Hepatocyte (in vitro differentiated cells): ENCODE results near the gene FANCI. TPM values are rescaled to one million over a fixed set of nuclear protein-coding genes. Genes with fewer than 3 reads are reported as not detected.

Experiments used
- DNase-seq: peaks from one replicate; pipeline ENCODE4 v3.0.0-alpha.2; 2016; ENCODE audit warnings: low spot score
- H2AFZ ChIP-seq: fragments of 200-600 bp; sonication (generic); 2 replicates; pipeline ENCODE4 v1.6.0; 2016; ENCODE audit warnings: antibody characterized with exemption, mild to moderate bottlenecking
- H3K27ac ChIP-seq: fragments of 200-600 bp; sonication (generic); 2 replicates; pipeline ENCODE4 v1.5.1; 2016; ENCODE audit warnings: mild to moderate bottlenecking
- H3K27me3 ChIP-seq: fragments of 200-600 bp; sonication (generic); 2 replicates; pipeline ENCODE4 v1.6.1; 2016
- H3K36me3 ChIP-seq: fragments of 200-600 bp; sonication (generic); replicated peaks from 2 replicates; pipeline ENCODE4 v1.5.1; 2016; ENCODE audit warnings: low read depth; ENCODE audit not compliant: insufficient read depth
- H3K4me1 ChIP-seq: fragments of 200-600 bp; sonication (generic); 2 replicates; pipeline ENCODE4 v1.5.1; 2016; ENCODE audit warnings: mild to moderate bottlenecking, moderate library complexity; ENCODE audit not compliant: insufficient read depth
- H3K4me2 ChIP-seq: fragments of 200-600 bp; sonication (generic); 2 replicates; pipeline ENCODE4 v1.6.0; 2016
- H3K4me3 ChIP-seq: fragments of 200-600 bp; sonication (generic); 2 replicates; pipeline ENCODE4 v1.5.1; 2016; ENCODE audit warnings: mild to moderate bottlenecking
- H3K79me2 ChIP-seq: fragments of 200-600 bp; sonication (generic); 2 replicates; pipeline ENCODE4 v1.6.0; 2017; ENCODE audit warnings: mild to moderate bottlenecking
- H3K9me2 ChIP-seq: fragments of 200-600 bp; sonication (generic); replicated peaks from 2 replicates; pipeline ENCODE4 v1.6.0; 2017; ENCODE audit warnings: mild to moderate bottlenecking; ENCODE audit not compliant: insufficient read depth
- H3K9me3 ChIP-seq: fragments of 200-600 bp; sonication (generic); 2 replicates; pipeline ENCODE4 v1.5.1; 2016; ENCODE audit warnings: low read depth, mild to moderate bottlenecking
- H4K20me1 ChIP-seq: fragments of 200-600 bp; sonication (generic); 2 replicates; pipeline ENCODE4 v1.6.0; 2016; ENCODE audit warnings: mild to moderate bottlenecking; ENCODE audit not compliant: insufficient read depth, poor library complexity, severe bottlenecking
- CTCF ChIP-seq: fragments of 200-600 bp; sonication (generic); IDR thresholded peaks from 2 replicates; pipeline ENCODE4 v1.5.1; 2016; ENCODE audit warnings: antibody characterized with exemption, mild to moderate bottlenecking; ENCODE audit not compliant: poor library complexity
- EZH2 ChIP-seq: fragments of 200-600 bp; sonication (generic); IDR thresholded peaks from 2 replicates; pipeline ENCODE4 v1.6.1; 2016; ENCODE audit warnings: antibody characterized with exemption, mild to moderate bottlenecking, borderline replicate concordance
- EZH2phosphoT487 ChIP-seq: fragments of 200-600 bp; sonication (generic); IDR thresholded peaks from one replicate; pipeline ENCODE4 v1.6.1; 2018; ENCODE audit warnings: antibody characterized with exemption, mild to moderate bottlenecking, low read depth, moderate library complexity; ENCODE audit not compliant: unreplicated experiment, severe bottlenecking
- WGBS: methylation state at CpG from one replicate; pipeline ENCODE4 v1.1.6; 2016; ENCODE audit warnings: low lambda C conversion rate; ENCODE audit errors: missing lambda C conversion rate; 5-methylcytosine and 5-hydroxymethylcytosine counted together
- polyA plus RNA-seq: library from polyadenylated mRNA; unstranded; fragments of >200 nt; fragmentation: Nextera tagmentation; extraction: Ambion mirVana; gene quantifications from 2 replicates; pipeline ENCODE4 v1.2.1, GENCODE V29; 2016
- total RNA-seq: library from RNA; depleted of rRNA; stranded (reverse); fragments of >200 nt; gene quantifications from 2 replicates; pipeline ENCODE4 v1.2.3, GENCODE V29; 2014

The FANCI gene
- total and polyA plus RNA-seq, 2 experiments from 2014 or later, result 8.0 to 14.5 TPM

GRCh38 chr15:89315375-89315929, 71.7 kb downstream of the FANCI start:
- peaks cover 2% of the 10 kb centered on the region for H4K20me1 ChIP-seq
- H2AFZ ChIP-seq, result no peak overlapping the region
- no peaks in the 10 kb centered on the region for H3K9me3 ChIP-seq
- no peaks in the 10 kb centered on the region for H3K36me3 ChIP-seq
- H3K4me1 ChIP-seq, result no peaks in the 10 kb centered on the region
- no peak for DNase-seq
- no peak for TF ChIP-seq EZH2phosphoT487
- no peak for TF ChIP-seq CTCF
- TF ChIP-seq EZH2, result no peak
- H3K79me2 ChIP-seq, result no peaks in the 10 kb centered on the region
- H3K9me2 ChIP-seq, result no peaks in the 10 kb centered on the region
- no peak overlapping the region for H3K4me2 ChIP-seq
- H3K4me3 ChIP-seq, result no peak overlapping the region
- WGBS, result 79% methylated on average over 2 of the region's 2 CpGs
- H3K27me3 ChIP-seq, result no peaks in the 10 kb centered on the region
- H3K27ac ChIP-seq, result no peak overlapping the region

- Histone ChIP-seq H3K9me2 (no peaks in the 10 kb centered on the region), H2AFZ (no peak overlapping the region), H3K4me1 (no peaks in the 10 kb centered on the region), H3K4me3 (no peak overlapping the region), H3K9me3 (no peaks in the 10 kb centered on the region), H3K27me3 (no peaks in the 10 kb centered on the region), H4K20me1 (peaks cover 2% of the 10 kb centered on the region), H3K4me2 (no peak overlapping the region), H3K79me2 (no peaks in the 10 kb centered on the region), H3K27ac (no peak overlapping the region), H3K36me3 (no peaks in the 10 kb centered on the region)
- TF ChIP-seq EZH2 (no peak), CTCF (no peak), EZH2phosphoT487 (no peak)
- 90% methylated on average over 5 of the region's 5 CpGs for WGBS
- DNase-seq, result no peak
These were observed 72.7 kb downstream of the FANCI start for GRCh38 chr15:89316504-89316903.

GRCh38 chr15:89317186-89317720, 73.5 kb downstream of the FANCI start:
- H3K4me1 ChIP-seq, result no peaks in the 10 kb centered on the region
- no peaks in the 10 kb centered on the region for H3K27me3 ChIP-seq
- no peaks in the 10 kb centered on the region for H3K9me3 ChIP-seq
- no peak overlapping the region for H3K27ac ChIP-seq
- no peak overlapping the region for H2AFZ ChIP-seq
- no peak overlapping the region for H3K4me2 ChIP-seq
- no peak for TF ChIP-seq CTCF
- TF ChIP-seq EZH2, result no peak
- no peak for DNase-seq
- H3K4me3 ChIP-seq, result no peak overlapping the region
- 88% methylated on average over 4 of the region's 4 CpGs for WGBS
- no peaks in the 10 kb centered on the region for H3K9me2 ChIP-seq
- peaks cover 2% of the 10 kb centered on the region for H4K20me1 ChIP-seq
- no peaks in the 10 kb centered on the region for H3K79me2 ChIP-seq
- H3K36me3 ChIP-seq, result no peaks in the 10 kb centered on the region

- H3K27me3 ChIP-seq, result no peaks in the 10 kb centered on the region
- DNase-seq, result no peak
- TF ChIP-seq EZH2phosphoT487, result no peak
- no peak for TF ChIP-seq EZH2
- TF ChIP-seq CTCF, result no peak
- H3K4me1 ChIP-seq, result no peaks in the 10 kb centered on the region
- H3K27ac ChIP-seq, result no peak overlapping the region
- H3K36me3 ChIP-seq, result no peaks in the 10 kb centered on the region
- 93% methylated on average over 9 of the region's 9 CpGs for WGBS
- H3K9me2 ChIP-seq, result no peaks in the 10 kb centered on the region
- H2AFZ ChIP-seq, result no peak overlapping the region
- H3K4me2 ChIP-seq, result no peak overlapping the region
- no peaks in the 10 kb centered on the region for H3K9me3 ChIP-seq
- H4K20me1 ChIP-seq, result peaks cover 2% of the 10 kb centered on the region
- H3K4me3 ChIP-seq, result no peak overlapping the region
- H3K79me2 ChIP-seq, result no peaks in the 10 kb centered on the region
These were observed 75.9 kb downstream of the FANCI start for GRCh38 chr15:89319678-89320077.
